ENCODE measurements around the gene RFC1.
"Not testable (repeated sequence)": the region's sequence is repeated elsewhere in the genome, so short reads cannot be mapped to it uniquely, and the experiment has no call there.

Gene RFC1

DNA sequence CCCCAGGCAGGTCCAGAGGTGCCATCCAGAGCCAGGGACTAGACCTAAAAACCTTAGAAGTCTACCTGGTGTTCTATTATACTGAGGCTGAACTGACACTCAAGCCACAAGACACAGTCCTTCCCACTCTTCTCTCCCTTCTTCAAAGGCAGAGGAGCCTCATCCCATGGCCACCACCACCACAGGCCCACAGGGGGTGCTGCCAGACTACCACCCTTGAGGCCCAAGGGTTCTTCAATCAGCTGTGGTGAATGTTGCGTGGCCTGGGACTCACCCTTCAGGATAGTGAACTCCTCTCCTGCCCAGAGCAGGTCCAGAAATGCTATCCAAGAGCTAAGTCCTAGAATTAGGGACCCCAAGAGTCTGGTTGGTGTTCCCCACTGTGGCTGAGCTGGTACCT, 17.5 kb upstream of the RFC1 start:
- no peaks in the 10 kb centered on the region for H3K27me3 ChIP-seq (ENCODE audit: insufficient read depth, poor library complexity, severe bottlenecking)
- H3K9me3 ChIP-seq (ENCODE audit: severe bottlenecking), result no peaks in the 10 kb centered on the region
- no peak overlapping the region for H3K27ac ChIP-seq (ENCODE audit: poor library complexity, severe bottlenecking)
- TF ChIP-seq, protein P1, sequence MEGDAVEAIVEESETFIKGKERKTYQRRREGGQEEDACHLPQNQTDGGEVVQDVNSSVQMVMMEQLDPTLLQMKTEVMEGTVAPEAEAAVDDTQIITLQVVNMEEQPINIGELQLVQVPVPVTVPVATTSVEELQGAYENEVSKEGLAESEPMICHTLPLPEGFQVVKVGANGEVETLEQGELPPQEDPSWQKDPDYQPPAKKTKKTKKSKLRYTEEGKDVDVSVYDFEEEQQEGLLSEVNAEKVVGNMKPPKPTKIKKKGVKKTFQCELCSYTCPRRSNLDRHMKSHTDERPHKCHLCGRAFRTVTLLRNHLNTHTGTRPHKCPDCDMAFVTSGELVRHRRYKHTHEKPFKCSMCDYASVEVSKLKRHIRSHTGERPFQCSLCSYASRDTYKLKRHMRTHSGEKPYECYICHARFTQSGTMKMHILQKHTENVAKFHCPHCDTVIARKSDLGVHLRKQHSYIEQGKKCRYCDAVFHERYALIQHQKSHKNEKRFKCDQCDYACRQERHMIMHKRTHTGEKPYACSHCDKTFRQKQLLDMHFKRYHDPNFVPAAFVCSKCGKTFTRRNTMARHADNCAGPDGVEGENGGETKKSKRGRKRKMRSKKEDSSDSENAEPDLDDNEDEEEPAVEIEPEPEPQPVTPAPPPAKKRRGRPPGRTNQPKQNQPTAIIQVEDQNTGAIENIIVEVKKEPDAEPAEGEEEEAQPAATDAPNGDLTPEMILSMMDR (IDR thresholded peaks at IDR 0.05; ENCODE audit: poor library complexity, severe bottlenecking), result no peak
- no peaks in the 10 kb centered on the region for H3K4me1 ChIP-seq (ENCODE audit: insufficient read depth, poor library complexity, severe bottlenecking)
- DNase-seq (ENCODE audit: low spot score), result no peak
- H3K4me3 ChIP-seq (ENCODE audit: severe bottlenecking), result no peak overlapping the region
- ATAC-seq (ENCODE audit: low read depth), result no peak
- no peaks in the 10 kb centered on the region for H3K36me3 ChIP-seq (ENCODE audit: low read depth)

DNA sequence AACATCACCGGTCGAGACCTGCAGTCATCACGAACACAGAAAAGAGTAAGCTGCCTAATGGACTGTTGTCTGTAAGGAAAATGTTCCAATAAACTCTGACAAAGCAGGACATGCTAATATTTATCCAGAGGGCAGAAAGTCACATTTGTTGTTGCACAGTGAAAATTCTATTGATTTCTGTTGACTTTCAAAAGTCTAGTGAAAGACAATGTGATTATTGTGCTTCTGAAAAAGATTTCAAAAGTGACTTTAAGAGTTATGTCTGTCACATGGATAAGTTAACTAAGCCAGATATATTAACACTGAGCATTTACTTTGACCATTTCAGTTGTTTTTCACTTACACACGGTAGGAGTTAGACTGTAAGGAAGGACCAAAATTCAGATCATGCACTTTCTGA, 9.3 kb upstream of the RFC1 start:
- Histone ChIP-seq H3K27ac (ENCODE audit: poor library complexity, severe bottlenecking) (no peak overlapping the region), H3K27me3 (ENCODE audit: insufficient read depth, poor library complexity, severe bottlenecking) (no peaks in the 10 kb centered on the region), H3K36me3 (ENCODE audit: low read depth) (no peaks in the 10 kb centered on the region), H3K4me1 (ENCODE audit: insufficient read depth, poor library complexity, severe bottlenecking) (no peaks in the 10 kb centered on the region), H3K4me3 (ENCODE audit: severe bottlenecking) (no peak overlapping the region), H3K9me3 (ENCODE audit: severe bottlenecking) (peaks cover 2% of the 10 kb centered on the region)
- DNase-seq (ENCODE audit: low spot score) (no peak), ATAC-seq (ENCODE audit: low read depth) (no peak)
- TF ChIP-seq, protein P1 (IDR thresholded peaks at IDR 0.05; ENCODE audit: poor library complexity, severe bottlenecking), result no peak

DNA sequence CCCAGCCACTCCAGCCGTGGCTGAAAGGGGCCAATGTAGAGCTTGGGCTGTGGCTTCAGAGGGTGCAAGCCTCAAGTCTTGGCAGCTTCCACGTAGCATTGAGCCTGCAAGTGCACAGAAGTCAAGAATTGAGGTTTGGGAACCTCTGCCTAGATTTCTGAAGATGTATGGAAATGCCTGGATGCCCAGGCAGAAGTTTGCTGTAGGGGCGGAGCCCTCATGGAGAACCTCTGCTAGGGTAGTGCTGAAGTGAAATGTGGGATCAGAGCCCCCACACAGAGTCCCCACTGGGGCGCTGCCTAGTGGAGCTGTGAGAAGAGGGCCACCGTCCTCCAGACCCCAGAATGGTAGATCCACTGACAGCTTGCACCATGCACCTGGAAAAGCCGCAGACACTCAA, 5.0 kb upstream of the RFC1 start:
- H3K36me3 ChIP-seq (ENCODE audit: low read depth); DNase-seq (ENCODE audit: low spot score); H3K4me3 ChIP-seq (ENCODE audit: severe bottlenecking); H3K27me3 ChIP-seq (ENCODE audit: insufficient read depth, poor library complexity, severe bottlenecking); ATAC-seq (ENCODE audit: low read depth); H3K27ac ChIP-seq (ENCODE audit: poor library complexity, severe bottlenecking); H3K4me1 ChIP-seq (ENCODE audit: insufficient read depth, poor library complexity, severe bottlenecking); H3K9me3 ChIP-seq (ENCODE audit: severe bottlenecking): not testable (repeated sequence)

DNA sequence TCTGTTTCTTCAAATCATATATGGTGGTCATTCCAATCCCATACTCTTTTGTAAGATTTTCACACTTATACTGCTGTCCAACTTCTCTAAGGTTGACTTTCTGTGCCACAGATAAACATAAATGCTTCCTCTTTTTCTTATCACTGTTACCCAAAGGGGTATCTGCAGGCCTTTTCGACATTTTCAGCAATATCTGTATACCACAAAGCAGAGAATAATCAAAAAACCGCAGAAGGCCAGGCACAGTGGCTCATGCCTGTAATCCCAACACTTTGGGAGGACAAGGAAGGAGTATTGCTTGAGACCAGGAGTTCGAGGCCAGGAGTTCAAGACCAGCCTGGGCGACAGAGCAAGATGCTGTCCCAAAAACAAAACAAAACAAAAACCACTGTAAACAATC, 3.1 kb upstream of the RFC1 start:
- Histone ChIP-seq H3K27me3 (ENCODE audit: insufficient read depth, poor library complexity, severe bottlenecking) (no peaks in the 10 kb centered on the region), H3K4me3 (ENCODE audit: severe bottlenecking) (no peak overlapping the region), H3K36me3 (ENCODE audit: low read depth) (no peaks in the 10 kb centered on the region; the same call in 1 of the 2 replicates), H3K9me3 (ENCODE audit: severe bottlenecking) (peaks cover 2% of the 10 kb centered on the region), H3K27ac (ENCODE audit: poor library complexity, severe bottlenecking) (no peak overlapping the region), H3K4me1 (ENCODE audit: insufficient read depth, poor library complexity, severe bottlenecking) (peaks cover 9% of the 10 kb centered on the region)
- DNase-seq (ENCODE audit: low spot score) (no peak), ATAC-seq (ENCODE audit: low read depth) (no peak)
- TF ChIP-seq, protein P1 (IDR thresholded peaks at IDR 0.05; ENCODE audit: poor library complexity, severe bottlenecking), result no peak

DNA sequence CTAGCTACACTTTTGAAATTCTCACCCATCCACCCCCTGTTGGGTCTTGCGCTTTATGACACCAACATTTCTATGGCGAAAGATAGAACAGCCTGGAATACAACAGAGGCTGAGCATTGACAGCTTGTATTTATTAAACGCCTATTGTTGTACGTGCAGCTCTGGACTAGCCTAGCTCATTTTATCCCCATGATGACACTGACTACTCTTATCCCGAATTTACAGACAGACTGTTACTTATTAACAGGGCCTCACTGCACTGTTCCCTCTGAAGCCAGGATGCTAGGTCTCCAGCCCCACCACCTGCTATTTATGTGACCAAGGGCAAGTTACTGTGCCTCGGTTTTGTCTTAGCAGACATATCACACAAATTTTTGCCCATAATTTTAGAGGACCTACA, 1.0 kb upstream of the RFC1 start:
- TF ChIP-seq, protein P1 (IDR thresholded peaks at IDR 0.05; ENCODE audit: poor library complexity, severe bottlenecking), result no peak
- DNase-seq (ENCODE audit: low spot score) (no peak), ATAC-seq (ENCODE audit: low read depth) (no peak)
- Histone ChIP-seq H3K4me1 (ENCODE audit: insufficient read depth, poor library complexity, severe bottlenecking) (peaks cover 15% of the 10 kb centered on the region), H3K4me3 (ENCODE audit: severe bottlenecking) (no peak overlapping the region), H3K27ac (ENCODE audit: poor library complexity, severe bottlenecking) (no peak overlapping the region), H3K9me3 (ENCODE audit: severe bottlenecking) (no peaks in the 10 kb centered on the region), H3K27me3 (ENCODE audit: insufficient read depth, poor library complexity, severe bottlenecking) (no peaks in the 10 kb centered on the region), H3K36me3 (ENCODE audit: low read depth) (peaks cover 14% of the 10 kb centered on the region)

All from RWPE2 (cell line).